ENCODE data around the gene FAM3B.

FAM3B gene

DNA sequence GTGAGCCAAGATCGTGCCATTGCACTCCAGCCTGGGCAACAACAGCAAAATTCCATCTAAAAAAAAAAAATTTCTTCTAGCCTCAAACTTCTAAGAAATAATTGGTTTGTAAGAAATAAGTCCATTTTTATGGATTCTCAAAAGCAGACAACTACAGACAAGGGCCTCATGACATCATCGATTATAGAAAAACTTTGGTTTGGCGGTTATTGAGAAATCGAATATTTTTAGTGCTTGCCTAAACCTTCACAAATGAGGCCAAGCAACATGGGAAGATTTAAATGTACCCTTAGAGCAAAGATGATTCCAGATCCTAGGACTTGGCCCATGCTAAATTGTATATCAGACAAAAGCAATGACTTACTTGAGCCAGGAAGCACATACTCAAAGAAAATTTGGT lies 81.7 kb downstream of the FAM3B start:
- no peak for DNase-seq

DNA sequence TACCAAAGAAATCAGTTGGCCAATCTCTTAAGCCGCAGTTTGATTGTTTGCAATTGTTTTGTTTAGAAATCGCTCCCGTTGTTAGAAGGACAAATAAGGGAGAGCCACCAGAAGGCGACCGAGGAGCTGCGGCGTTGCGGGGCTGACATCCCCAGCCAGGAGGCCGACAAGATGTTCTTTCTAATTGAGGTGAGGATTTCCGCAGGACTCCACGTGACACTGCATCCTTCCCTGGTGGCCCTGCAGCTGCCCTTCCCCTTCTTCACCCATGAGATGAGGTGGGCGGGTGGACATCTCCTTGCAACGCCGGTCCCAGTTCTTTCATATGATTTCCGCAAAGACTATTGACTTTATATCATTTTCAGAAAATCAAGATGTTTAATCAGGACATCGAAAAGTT lies 82.2 kb downstream of the FAM3B start:
- no peak for DNase-seq

DNA sequence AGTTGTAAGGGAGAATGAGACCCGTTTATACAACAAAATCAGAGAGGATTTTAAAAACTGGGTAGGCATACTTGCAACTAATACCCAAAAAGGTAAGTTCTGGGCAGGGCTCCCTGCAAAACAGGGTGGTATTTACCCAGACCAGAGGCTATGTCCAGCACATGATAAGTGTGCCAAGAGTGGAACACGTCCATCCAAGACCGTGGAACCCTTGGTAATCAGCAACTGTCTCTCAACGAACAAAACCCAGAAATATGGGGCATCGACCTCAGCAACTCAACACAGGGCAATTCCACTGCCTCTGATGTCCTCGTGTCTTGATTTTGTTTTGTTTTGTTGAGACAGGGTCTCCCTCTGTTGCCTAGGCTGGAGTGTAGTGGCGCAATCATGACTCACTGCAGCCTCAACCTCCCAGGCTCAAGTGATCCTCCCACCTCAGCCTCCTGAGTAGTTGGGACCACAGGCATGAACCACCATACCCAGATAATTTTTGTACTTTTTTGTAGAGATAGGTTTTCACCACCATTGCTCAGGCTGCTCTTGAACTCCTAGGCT lies 82.7 kb downstream of the FAM3B start:
- no peak for DNase-seq

DNA sequence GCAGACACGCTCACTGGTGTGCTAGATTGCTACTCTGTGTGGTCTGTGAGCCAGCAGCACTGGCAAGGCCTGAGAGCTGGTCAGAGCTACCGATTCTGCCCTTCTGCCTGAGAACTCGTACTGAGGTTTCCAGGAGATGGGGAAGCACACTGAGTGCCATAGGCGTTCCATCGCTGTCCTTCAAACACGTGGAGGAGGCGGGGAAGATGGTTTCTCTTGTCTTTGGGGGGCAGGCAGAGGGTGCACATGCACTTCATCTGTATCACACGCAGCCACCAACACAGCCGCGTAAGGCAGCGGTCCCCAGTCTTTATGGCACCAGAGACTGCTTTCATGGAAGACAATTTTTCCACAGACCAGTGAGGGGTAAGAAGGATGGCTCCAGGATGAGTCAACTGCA lies 85.6 kb downstream of the FAM3B start:
- no peak for DNase-seq

DNA sequence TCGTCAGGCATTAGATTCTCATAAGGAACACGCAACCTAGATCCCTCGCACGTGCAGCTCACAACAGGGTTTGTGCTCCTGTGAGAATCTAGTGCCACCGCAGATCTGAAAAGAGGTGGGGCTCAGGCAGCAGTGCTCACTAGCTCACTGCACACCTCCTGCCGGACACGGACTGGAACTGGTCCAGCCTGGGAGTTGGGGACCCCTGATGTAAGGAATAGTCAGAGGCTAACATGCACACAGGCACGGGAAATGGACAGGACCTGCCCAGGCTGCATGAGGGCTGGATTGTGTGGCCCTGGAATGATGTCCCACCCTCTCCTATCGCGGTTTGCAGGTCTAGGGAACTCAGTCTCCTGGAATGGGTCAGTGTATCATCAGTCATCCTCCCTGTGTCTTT lies 86.2 kb downstream of the FAM3B start:
- no peak for DNase-seq

DNA sequence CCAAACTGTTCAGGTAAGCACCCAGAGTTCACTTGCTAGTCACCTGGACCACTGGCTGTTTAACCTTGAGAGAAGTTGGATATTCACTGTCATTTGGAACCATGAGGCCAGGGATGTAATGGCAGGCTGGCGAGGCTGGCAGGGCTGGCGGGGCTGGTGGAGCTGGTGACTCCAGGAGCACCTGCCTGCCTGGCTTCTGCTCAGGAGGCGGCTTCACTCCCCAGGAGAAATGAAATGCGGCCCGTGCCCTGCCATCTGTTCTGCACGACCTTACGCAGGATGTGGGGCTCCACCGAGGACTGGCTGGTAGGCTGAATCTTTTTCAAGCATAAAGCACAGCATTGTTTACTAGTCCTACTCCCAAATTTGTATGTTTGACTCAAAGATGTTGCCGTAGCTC lies 86.7 kb downstream of the FAM3B start:
- DNase-seq, result no peak

DNA sequence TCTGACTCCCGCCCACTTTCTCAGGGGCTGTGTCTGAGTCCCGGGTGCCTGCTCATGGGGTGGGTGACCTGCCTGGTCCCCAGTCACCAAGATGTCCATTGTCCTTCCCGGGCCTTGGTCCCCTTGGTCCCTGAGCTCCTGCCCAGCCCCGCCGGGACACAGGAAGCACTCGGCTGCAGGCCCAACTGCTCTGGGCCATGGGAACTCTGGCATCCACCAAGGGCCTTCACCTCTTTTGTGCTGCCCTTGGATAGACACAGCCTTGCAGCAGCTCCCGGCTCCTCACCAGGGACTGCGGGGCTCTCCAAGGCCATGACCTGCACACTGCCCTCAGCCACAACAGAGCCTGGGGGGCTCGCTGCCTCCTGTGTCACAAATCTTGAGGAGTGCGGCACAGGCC lies 87.4 kb downstream of the FAM3B start:
- DNase-seq, result no peak

DNA sequence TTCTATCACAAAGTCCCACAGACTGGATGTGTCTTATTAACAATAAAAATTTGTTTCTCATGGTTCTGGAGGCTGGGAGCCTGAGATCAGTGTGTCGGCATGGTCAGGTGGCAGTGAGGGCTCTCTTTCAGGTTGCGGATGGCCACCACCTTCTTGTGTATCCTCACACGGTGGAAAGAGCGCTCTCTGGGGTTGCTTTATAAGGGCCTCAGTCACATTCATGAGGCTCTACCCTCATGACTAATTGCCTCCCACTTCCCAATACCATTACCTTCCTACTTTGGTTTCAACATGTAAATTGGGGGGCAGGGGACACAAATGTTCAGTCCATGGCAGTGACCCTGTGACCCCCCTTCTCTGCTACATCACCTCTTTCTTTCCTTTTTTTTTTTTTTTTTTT lies 88.7 kb downstream of the FAM3B start:
- no peak for DNase-seq

DNA sequence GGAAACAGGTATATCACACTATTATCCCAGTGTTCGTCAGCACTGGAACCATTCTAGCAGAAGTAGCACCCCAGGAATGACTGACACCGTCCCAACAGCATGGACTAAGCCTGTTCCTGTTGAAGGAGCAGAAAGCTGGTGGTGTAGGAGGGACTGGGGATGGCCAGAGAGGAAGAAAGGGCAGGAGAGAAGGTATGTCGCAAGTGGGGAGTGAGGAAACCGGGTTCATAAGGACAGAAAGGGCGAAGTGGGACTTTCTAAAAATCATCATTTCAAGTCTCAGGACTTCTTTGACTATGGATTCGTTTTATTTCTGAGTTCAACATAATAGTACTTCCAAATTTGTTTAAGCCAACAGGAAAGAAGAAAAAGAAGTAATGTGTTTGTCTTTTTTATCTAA lies 89.7 kb downstream of the FAM3B start:
- DNase-seq, result no peak

All from CD4-positive, alpha-beta T cell treated with Interleukin-4 for 4 hours (primary cell).